ENCODE measurements around the gene TLK1.
A peak's percentile ranks its signal among the peaks of the same experiment; 100 is the strongest.
"Not testable (repeated sequence)": the region's sequence is repeated elsewhere in the genome, so short reads cannot be mapped to it uniquely, and the experiment has no call there.

TLK1 gene

DNA sequence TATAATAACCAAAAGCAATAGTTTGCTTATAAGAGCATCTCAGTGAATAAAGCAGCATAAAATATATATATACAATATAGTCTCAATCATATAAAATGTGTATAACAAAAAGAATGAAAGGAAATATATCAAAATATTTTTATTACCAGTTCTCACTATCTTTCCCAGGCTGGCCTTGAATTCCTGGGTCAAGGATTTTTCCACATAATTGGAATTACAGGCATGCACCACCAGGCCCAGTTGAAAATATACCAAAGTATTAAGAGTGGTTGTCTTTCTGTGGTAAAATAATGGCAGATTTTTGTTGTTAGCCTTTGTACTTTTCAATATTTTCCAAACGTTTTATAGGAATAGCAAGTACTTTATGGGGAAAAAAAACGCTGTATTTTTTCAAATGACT is 8.6 kb upstream of the TLK1 start:
- no peak for DNase-seq (ENCODE audit: low read depth)

DNA sequence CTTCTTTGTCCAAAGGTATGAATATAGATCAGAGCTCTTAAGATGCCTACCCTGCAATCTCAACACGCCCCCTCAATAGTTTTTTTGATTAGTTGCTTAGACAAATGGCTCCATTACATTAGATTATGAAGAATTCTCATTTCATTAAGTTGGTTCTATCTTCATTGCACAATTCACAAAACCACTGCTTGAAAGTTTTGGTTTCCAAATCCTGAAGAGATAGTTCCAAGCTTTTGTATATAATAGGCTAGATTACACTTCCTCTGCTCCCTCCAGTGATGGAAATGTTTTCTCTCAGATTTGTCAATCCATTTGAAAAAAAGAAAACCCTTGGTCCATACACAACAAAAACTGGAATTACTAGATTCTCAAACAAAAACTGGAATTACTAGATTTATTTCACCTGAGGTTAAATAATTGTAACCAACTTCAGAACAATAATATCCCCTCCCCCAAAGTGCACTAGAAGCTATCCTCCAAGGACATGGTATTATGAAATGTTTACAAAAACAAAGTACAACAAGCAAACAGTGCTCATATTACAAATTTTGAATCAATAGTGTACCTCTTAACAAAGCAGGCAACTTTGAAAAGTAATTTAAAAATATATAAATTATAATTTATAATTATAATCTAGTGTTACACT is 6.8 kb upstream of the TLK1 start:
- peak; percentile 49 for DNase-seq (ENCODE audit: low read depth)

DNA sequence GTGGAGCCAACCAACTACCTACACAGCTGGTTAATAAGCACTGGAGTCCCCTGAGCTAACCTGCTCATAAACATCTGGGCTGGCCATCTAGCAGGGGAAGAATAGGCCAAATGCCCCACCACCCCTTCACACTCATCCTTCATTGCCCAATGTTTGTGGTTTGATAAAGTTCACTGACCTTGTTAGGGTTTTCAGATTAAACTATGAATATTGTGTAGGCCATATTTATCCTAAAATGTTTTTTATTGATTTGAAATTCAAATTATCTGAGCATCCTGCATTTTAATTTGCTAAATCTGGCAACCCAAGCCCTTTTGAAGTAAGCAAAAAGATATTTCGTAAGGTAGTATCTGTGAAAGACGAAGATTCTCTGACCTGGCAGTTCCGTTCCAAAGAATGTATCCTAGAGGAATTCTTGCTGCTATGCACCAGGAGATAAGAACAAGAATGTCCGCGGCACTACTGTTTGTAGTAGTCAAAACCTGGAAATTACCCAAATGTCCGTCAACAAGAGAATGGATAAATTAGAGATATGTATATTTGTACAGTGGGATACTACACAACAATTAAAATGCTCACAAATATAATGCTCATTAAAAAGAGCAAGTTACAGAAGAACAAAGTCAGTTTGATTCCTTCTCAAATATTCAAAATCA is 5.8 kb upstream of the TLK1 start:
- no peak for DNase-seq (ENCODE audit: low read depth)

DNA sequence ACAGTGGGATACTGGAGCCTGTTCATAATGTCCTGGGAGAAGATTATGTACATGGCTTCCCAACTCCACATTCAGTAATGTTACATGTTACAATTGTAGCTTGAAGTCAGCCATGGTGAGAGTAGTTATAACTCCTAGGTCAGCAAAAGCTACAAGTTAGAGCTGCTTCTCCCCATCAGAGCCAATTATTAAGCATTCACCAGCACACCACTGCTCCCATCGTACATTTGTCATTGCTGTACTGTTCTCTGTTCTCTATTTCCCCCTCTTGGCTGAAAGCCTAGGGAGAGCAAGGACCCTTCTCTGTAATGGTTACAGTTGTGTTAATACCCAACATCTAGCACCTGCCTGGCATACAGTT is 5.3 kb upstream of the TLK1 start:
- DNase-seq (ENCODE audit: low read depth): no peak

DNA sequence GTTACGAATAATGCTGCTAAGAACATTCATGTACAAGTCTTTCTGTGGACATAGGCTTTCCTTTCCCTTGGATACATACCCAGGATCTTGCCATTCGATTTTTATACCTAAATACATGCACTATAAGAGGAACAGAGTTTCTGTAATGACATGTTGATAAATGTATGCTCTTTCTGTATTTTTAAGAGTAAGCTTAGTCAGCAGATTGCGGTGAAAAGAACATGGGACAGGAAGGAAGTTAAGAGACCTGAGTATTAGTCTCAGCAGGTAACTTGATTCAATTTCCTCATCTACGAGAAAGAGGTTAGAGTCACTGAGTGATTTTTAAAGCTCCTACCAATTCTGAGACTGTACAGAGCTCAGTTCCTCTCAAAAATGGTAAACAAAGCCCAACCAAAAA is 2.6 kb upstream of the TLK1 start:
- no peak for DNase-seq (ENCODE audit: low read depth)

DNA sequence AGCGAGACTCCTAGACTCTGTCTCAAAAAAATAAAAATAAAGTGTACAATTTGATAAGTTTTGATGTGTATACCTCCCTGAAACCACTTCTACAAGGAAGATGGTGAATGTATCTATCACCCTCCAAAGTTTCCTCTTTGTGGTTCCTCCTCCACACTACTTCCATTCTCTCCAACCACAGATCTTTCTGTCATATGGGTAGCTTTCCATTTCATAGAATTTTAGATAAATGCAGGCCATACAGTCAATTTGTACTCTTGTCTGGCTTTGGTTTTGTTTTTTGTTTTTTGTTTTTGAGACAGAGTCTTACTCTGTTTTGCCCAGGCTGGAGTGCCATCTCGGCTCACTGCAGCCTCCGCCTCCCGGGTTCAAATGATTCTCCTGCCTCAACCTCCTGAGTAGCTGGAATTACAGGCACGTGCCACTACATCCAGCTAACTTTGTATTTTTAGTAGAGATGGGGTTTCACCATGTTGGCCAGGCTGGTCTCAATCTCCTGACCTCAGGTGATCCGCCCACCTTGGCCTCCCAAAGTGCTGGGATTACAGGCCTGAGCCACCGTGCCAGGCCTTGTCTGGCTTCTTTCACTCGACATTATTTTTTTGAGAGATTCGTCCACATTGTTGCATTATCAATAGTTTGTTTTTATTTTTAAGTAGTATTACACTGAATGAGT is 2.0 kb upstream of the TLK1 start:
- not testable (repeated sequence) for DNase-seq (ENCODE audit: low read depth)

DNA sequence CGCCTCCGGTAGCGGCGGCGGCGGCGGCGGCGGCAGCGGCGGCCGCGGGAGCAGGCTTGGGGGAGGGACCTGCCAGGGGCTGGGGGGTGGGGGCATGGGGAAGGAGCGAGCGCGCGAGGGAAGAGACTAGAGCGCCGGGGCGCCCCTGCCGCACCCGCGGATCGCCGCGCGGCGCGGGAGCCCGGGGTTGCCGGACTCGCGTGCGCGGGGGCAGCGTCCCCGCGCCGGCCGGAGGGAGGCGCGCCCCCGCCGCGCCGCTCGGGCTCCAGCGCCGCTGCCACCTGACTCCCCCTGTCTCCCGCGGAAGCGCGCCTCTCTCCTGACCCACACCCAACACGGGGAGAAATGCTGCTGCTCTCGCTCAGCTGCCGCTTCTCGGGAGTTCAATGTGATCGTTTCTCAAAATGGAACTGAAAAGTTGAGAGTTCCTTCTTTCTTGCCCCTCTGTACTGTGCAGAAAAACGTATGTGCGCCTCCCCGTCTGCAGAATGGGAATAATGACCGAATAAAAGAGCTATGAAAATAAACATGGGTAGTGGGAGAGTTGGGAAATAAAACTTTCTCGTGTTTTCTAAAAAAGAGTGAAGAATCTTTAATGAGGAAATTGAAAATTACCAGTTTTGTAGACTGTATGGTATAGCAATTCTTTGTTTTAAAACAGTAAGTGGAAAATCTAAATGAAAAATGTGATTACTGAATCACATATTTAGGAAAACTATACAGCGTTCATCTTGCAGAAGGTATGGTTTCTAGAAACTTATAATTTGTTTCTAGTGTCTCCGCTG is 455 bp upstream of the TLK1 start:
- DNase-seq (ENCODE audit: low read depth): peak; percentile 55

DNA sequence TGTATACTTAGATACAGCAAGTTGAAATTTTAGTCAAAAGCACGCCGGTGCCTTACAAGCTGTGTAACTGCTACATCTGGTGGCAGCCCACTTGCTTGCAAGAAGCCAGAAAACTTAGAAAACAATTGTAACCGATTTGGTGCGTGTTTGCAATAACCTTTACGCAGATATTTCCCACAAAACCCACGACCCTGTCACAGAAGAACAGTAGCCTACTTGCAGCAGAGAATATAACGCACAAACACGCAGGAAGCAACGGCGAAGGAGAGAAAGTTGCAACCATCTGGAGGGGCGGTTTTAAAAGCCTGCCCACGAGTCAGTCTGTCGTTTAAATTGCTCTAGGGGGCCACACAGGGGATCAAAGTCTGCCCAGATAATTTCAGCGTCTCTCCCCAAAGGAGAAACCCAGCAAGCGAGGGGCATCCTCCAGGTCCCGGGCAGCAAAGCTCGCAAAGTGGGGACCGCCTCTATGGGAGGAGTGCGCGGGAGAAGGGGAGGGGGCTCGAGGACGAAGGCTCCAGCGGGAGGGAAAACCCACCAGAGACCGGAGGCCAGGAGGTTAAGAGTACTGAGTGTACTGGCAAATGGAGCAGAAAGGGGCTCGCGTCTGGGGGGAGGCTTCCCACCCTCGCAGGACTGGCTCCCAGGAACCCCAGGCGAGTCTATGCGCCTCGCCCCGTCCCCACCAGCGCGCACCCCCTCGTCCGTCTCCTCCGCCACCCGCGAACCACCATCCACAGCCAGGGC is 1.1 kb downstream of the TLK1 start:
- peak; percentile 65 for DNase-seq (ENCODE audit: low read depth)

DNA sequence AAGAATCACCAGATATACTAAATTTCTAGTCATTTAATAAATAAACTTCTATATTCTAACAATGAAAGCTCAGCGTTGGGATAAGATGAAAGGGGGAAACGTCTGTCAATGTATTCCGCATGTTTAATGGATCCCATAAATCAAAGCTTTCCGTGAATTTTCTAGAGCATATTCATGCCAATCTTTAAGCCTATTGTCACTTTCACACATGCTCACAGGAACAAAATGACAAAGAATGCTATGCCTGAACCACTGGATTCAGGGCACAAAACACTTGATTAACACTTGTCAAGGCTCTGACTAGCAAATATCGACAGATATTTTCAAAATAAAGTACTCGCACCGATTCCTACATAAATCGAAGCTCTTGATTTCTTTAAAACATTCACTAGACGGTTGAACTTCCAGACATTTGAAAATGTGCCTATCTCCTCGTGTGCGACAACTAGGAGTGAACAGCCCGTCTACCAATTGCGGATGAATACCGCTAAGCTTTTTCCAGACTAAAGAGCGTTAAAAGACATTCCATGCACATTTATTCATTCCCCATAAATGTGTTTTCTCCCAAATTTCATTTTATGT is 1.8 kb downstream of the TLK1 start:
- no peak for DNase-seq (ENCODE audit: low read depth)

DNA sequence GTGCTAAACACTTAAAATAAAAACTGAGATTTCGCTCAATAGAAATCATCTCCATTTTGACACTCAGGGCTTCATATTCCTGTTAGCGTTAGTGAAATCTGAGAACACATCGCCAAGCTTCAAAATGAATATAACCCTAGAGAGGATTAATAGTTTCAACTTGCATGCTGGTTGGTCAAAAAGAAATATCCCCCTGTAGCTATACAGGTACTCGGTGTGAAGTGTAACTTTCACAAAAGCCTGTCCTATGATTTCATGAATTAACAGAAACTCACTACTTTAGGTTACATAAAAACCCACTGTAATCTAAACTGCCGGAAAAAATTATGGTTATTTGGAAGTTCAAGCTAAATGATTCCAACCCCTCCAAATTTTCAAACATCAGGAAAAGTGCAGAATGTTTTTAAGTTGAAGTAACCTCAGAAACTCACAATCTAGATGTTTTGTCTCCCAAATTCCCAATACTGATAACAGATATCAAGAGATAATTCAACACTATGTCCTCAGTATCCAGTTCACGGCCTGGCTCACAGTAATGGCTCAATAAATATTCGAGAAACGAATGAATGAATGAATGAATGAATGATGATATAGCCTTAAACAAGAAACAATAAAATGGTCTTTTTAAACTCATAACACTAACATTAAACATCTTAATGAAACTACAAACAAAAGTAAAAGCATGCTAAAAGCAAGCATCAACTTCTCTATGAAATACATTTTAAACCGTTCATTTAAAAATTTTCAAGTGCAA is 2.5 kb downstream of the TLK1 start:
- DNase-seq (ENCODE audit: low read depth): no peak

DNA sequence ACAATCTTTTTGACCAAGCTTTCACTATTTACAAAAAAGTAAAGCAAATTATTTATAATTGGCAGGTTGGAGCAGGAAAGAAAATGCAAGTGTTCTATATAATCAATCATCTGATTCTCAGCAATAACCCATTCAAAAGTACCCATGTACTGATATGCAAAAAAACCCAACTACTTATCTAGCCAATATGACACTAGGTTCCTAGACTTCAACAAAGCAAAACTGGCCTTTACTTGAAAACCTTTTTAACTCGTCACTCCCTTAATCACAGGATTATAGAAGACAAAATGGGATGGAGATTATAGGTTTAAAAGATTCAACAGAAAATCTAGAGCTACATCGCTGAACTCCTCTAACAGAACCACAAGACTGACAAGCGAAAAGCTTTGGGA is 3.6 kb downstream of the TLK1 start:
- DNase-seq (ENCODE audit: low read depth): no peak

DNA sequence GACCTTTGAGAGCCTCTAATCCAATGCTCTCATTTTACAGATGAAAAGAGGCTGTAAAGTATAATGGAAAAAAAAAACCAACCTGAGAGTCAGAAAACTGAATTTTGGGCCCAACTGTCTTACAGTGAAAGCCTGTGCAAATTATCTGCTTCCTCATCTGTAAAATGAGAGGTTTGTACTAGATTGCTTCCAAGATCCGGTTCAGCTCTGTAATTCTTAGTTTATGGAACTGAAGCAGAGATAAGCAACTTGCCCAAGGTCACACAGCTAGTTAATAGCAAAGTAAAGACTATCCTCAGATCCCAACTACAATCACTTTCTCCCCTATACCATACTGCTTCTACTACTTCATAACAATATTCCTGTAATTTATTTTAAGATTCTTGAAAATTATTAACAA is 6.3 kb downstream of the TLK1 start:
- DNase-seq (ENCODE audit: low read depth): no peak

DNA sequence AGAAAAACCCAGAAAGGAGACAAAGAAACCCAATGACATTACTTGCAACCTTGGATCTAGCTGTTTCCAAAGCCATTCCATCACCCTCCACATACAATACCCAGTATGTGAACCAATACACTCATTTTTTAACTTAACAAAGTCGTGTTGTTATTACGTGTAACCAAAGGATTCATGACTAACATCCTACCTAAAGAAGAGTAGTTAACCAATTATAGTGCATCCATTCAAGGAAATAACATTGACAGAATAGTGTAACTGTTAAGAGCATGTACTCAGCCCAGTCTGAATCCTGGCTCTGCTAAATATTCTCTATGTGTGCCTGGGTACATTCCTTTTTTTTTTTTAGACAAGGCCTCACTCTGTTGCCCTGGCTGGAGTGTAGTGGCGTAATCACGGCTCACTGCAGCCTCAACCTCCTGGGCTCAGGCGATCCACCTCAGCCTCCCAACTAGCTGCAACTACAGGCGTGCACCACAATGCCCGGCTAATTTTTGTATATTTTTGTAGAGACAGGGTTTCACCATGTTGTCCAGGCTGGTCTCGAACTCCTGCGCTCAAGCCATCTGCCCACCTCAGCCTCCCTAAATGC is 9.9 kb downstream of the TLK1 start:
- DNase-seq (ENCODE audit: low read depth): no peak

DNA sequence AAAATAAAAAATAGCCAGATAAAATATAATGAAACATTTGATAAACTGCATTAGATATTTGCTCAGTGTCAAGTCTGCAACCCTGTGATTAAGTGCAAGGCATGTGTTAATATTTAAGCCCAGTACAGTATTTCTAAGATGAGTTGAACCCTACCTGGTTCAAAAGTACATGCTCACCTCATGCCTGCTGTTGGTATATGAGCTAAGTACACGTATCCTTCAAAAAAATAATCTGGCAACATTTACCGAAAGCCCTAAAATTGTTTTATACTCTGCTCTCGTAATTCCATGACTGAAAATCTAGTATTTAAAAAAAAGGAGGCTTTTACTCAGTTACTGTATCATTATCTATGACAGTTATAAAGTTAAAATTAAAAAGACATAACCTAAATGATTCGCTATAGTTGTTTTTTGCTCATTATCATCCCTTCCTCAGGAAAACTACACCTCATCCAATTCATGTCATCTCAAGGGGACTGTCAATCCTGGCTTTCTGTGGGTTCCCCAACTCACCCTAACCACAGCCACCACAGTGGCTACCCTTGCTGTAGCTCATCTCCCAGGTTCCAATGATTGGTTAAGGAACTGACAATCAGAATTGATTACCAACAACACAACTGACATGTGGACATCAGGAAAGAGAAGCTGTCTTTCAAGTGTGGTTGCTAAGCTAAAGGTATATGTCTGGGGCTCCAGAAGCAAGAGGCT is 10.6 kb downstream of the TLK1 start:
- no peak for DNase-seq (ENCODE audit: low read depth)

DNA sequence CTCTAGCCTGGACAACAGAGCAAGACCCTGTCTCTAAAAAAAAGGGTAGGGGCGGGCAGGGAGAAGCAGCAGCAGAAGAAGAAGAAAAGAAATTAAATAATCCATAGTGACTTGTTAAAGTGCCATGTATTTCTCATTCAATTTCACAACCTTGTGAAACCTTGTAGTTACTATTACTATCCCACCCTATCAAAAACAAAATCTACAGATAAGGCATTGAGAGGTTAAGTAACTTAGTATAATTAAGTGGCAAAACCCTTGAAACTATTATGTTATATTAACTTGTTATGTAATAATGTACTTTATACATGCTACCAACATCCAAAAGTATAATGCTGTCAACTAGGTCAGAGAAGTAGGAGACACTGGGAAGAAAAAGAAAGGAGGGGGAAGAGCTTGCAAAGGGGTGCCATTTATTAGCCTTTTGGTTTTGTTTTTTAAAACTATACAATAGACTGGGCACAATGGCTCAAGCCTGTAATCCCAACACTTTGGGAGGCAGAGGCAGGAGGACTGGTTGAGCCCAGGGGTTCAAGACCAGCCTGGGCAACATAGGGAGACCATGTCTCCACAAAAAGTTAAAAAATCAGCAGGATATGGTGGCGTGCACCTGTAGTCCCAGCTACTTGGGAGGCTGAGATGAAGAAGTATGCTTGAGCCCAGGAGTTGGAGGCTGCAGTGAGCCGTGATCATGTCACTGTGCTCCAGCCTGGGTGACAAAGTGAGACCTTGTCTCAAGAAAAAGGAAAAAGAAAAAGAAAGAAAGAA is 11.3 kb downstream of the TLK1 start:
- DNase-seq (ENCODE audit: low read depth): no peak

DNA sequence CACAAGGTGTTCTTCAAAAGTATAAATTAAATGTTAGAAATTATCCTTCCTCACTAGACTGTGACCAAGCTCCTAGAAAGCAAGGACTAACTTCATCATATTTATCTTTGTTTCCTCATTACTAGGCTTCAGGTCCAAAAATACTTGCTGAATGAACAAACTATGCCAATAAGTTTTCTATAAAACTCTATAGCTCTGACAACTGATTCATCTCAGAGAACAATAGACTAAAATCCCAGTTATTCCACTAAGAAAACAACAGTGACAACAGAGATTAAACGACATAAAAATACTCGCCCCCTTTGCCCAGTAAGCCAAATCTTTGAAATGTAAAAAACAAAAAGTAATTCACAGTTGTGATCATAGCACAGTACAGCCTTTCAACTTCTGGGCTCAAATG is 13.6 kb downstream of the TLK1 start:
- no peak for DNase-seq (ENCODE audit: low read depth)

DNA sequence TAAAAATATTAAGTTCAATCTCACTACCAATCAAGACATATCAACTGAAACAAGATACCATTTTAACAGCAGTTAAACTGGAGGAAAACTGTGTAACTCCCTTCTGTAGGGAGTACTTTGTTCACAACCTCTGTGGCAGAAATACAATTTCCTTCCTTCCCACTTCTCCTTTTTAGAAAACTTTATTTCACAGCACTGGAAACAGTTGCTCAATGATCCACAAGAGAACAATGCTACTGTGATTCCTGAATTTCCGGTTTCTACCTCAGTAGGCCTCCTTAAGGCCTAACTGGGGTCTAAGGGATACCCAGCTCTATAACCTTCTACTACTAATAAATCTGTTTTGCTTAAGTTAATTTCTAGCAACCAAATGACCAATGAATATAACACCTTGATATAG is 14.1 kb downstream of the TLK1 start:
- DNase-seq (ENCODE audit: low read depth): no peak

DNA sequence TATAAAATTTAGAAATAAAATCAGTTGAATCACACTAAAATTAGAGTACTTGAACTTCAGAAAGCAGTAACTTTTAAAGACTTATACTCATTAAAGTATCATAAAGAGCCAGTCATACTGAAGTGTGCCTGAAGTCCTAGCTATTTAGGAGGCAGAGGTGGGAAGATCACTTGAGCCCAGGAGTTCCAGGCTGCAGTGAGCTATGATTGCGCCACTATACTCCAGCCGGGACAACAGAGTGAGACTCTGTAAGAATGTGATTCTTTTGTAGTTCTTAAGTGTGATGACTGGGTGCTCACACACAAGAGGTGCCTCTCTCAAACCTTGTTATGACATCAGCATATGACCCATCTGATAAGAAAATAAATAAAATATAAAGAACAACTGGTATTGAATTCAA is 14.6 kb downstream of the TLK1 start:
- no peak for DNase-seq (ENCODE audit: low read depth)

DNA sequence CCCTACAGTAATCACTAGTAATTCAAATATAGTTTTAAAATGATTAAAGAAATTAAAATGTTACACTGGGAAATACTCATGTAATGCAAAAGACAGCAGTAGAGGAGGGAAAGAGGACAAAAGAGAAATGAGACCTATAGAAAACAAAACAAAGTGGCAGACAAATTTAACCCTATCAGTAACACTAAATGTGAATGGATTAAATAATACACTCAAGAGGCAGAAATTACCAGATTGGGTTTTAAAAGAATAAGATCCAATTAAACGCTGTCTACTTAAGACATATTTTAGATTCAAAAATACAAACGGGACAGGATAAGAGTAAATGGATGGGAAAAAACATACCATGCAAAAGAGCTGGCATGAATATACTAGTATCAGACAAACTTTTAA is 17.0 kb downstream of the TLK1 start:
- DNase-seq (ENCODE audit: low read depth): no peak

Measured in fibroblast of gingiva (primary cell).